ENCODE results near the gene DMD. TPM values are rescaled to one million over a fixed set of nuclear protein-coding genes. Genes with fewer than 3 reads are reported as not detected.

The DMD gene
- polyA plus RNA-seq, 2 of the 4 experiments (the other 2 are of a cell fraction), result 0.03 TPM; not detected in 1

- no peak overlapping the region for H3K4me2 ChIP-seq
- ChIA-PET POLR2A (no interaction called here), CTCF (no interaction called here)
- TF ChIP-seq HMGXB4 (CRISPR knock-in tag; IDR thresholded peaks at IDR 0.05; ENCODE audit: borderline replicate concordance) (no peak), ESRRA (IDR thresholded peaks at IDR 0.05; ENCODE audit: borderline replicate concordance, low read length) (no peak), MAFK (IDR thresholded peaks at IDR 0.05; ENCODE audit: partially characterized antibody) (no peak), TFCP2L1 (CRISPR knock-in tag; IDR thresholded peaks at IDR 0.05) (no peak), CEBPB (IDR thresholded peaks at IDR 0.05) (no peak), POLR2A (IDR thresholded peaks at IDR 0.05; ENCODE audit: low read length) (no peak), KDM1A (IDR thresholded peaks at IDR 0.05; ENCODE audit: low read depth) (no peak), CBX8 (IDR thresholded peaks at IDR 0.05) (no peak), EHMT2 (IDR thresholded peaks at IDR 0.05; ENCODE audit: low read depth) (no peak), EHF (CRISPR knock-in tag; IDR thresholded peaks at IDR 0.05) (no peak)
- H3K9me3 ChIP-seq, result no peaks in the 10 kb centered on the region
- WGBS (ENCODE audit: missing lambda C conversion rate), result 17% methylated on average over 2 of the region's 2 CpGs
- DNase-seq (ENCODE audit: low read depth in 1 of 2, low spot score in 1 of 2), result no peak
- H3K4me1 ChIP-seq, result no peaks in the 10 kb centered on the region
- no peak for FAIRE-seq
- no peak for ATAC-seq
- no peak overlapping the region for H3K27ac ChIP-seq
- no peak overlapping the region for H3K4me3 ChIP-seq
Measured at GRCh38 chrX:31099536-31100090, 2111.7 kb downstream of the DMD start.

- Histone ChIP-seq H3K4me2 (no peak overlapping the region), H3K4me3 (no peak overlapping the region), H3K27ac (no peak overlapping the region), H3K4me1 (no peaks in the 10 kb centered on the region), H3K9me3 (no peaks in the 10 kb centered on the region)
- ATAC-seq (no peak), FAIRE-seq (no peak), DNase-seq (ENCODE audit: low read depth in 1 of 2, low spot score in 1 of 2) (no peak)
- WGBS (ENCODE audit: missing lambda C conversion rate), result 2% methylated on average over 3 of the region's 3 CpGs
- POLR2A ChIA-PET, result no interaction called here
- no peak for TF ChIP-seq JUNB (IDR thresholded peaks at IDR 0.05)
- TF ChIP-seq HOXB5 (CRISPR knock-in tag; IDR thresholded peaks at IDR 0.05), result no peak
- TF ChIP-seq EP300 (IDR thresholded peaks at IDR 0.05), result no peak
- no peak for TF ChIP-seq TFCP2L1 (CRISPR knock-in tag; IDR thresholded peaks at IDR 0.05)
- TF ChIP-seq SMC3 (IDR thresholded peaks at IDR 0.05), result no peak
- TF ChIP-seq EHMT2 (IDR thresholded peaks at IDR 0.05; ENCODE audit: low read depth), result no peak
- TF ChIP-seq MYC (IDR thresholded peaks at IDR 0.05; ENCODE audit: borderline replicate concordance, low read length), result no peak
- no peak for TF ChIP-seq POLR2AphosphoS2 (conservative IDR thresholded peaks at IDR 0.05; ENCODE audit: low read length)
- TF ChIP-seq ZC3H11A (IDR thresholded peaks at IDR 0.05), result no peak
- TF ChIP-seq TP53 (CRISPR knock-in tag; IDR thresholded peaks at IDR 0.05), result no peak
- TF ChIP-seq HDAC2 (IDR thresholded peaks at IDR 0.05), result no peak
- TF ChIP-seq REST (IDR thresholded peaks at IDR 0.05), result no peak
- TF ChIP-seq FOSB (CRISPR knock-in tag; IDR thresholded peaks at IDR 0.05), result no peak
- TF ChIP-seq HMGXB4 (CRISPR knock-in tag; IDR thresholded peaks at IDR 0.05; ENCODE audit: borderline replicate concordance), result no peak
- no peak for TF ChIP-seq HES2 (IDR thresholded peaks at IDR 0.05)
- no peak for TF ChIP-seq ZFP36 (IDR thresholded peaks at IDR 0.05; ENCODE audit: borderline replicate concordance, partially characterized antibody)
- no peak for TF ChIP-seq EHF (CRISPR knock-in tag; IDR thresholded peaks at IDR 0.05)
- no peak for TF ChIP-seq SREBF2 (IDR thresholded peaks at IDR 0.05)
- TF ChIP-seq BCL3 (IDR thresholded peaks at IDR 0.05), result no peak
- CTCF ChIA-PET, result no interaction called here
Measured at GRCh38 chrX:31098079-31098478, 2113.3 kb downstream of the DMD start.

Data from A549 (cell line).